ENCODE data around the gene MAFG.

MAFG gene

DNA sequence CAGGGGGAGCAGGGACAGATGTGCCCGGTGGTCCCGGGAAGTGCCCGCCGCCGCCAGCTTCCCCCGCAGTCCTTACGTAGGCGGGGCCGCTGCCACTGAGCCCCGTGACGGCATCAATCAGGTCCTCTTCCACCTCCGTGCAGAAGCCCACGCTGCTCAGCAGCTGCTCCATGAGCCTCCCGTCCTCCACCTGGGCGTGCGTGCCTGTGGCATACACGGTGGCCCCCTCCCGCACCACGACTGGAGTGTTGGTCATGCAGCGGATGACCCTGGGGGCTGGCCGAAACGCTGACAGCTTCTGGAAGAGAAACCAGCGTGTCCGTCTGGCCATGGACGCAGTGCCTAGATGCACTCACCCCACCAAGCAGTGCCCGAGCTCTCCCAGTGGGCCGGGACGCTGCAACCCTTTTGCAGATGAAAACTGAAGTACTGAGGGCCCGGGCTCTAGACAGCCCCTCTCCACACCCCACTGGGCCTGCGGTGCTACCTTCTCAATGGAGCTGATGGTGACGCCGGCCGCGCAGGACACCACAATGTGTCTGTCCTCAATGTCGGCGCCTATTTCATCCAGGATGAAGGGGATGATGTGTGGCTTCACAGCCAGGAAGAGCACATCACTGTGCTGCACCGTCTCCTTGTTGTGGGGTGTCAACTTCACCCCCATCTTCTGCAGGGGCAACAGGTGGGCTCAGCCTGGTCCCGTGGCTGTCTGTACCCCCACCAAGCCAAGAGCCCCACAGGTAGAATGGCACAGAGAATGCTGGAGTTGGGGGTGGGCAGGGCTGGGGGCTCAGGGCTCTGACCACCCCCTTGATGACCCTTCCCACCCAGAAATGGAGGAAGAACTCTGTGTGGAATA, 7.5 kb upstream of the MAFG start:
- CTCF ChIA-PET: interaction anchor here (0.6 to 1.4 kb wide), 4 partner anchors 14 to 25 kb away, joined by 3 read pairs; no protein-coding TSS in a partner anchor
- Histone ChIP-seq H3K4me1 (ENCODE audit: control insufficient read depth, insufficient read depth, low read length) (no peaks in the 10 kb centered on the region; the same call in 1 of the 2 replicates), H3K9me3 (ENCODE audit: control insufficient read depth, insufficient read depth, low read depth, low read length) (no peaks in the 10 kb centered on the region), H3K27ac (ENCODE audit: extremely low read depth, low read depth, low read length) (no peak overlapping the region), H3K4me3 (ENCODE audit: low read depth, low read length) (no peak overlapping the region), H3K36me3 (ENCODE audit: control insufficient read depth in 2 of 2, insufficient read depth in 1 of 2, low read length in 2 of 2) (peaks cover 0 to 13% of the 10 kb centered on the region in 2 experiments; a peak in 1 of 3 replicates)
- TF ChIP-seq ZFHX2 (tag by site-specific recombination; conservative IDR thresholded peaks at IDR 0.05) (peak; percentile 76), SCRT1 (tag by site-specific recombination; IDR thresholded peaks at IDR 0.05; ENCODE audit: borderline replicate concordance) (peak; percentile 80), ZSCAN16 (tag by site-specific recombination; IDR thresholded peaks at IDR 0.05) (no peak), ZNF555 (tag by site-specific recombination; conservative IDR thresholded peaks at IDR 0.05) (no peak), ZNF274 (IDR thresholded peaks at IDR 0.05; ENCODE audit: low read length) (no peak), ZNF274 (tag by site-specific recombination; IDR thresholded peaks at IDR 0.05; ENCODE audit: borderline replicate concordance) (no peak), EGR2 (tag by site-specific recombination; IDR thresholded peaks at IDR 0.05; ENCODE audit: low read depth) (peak; percentile 79), TCF7L2 (IDR thresholded peaks at IDR 0.05; ENCODE audit: borderline replicate concordance, low read depth, low read length) (no peak), ZFP41 (tag by site-specific recombination; IDR thresholded peaks at IDR 0.05; ENCODE audit: borderline replicate concordance) (no peak), ZNF843 (tag by site-specific recombination; IDR thresholded peaks at IDR 0.05) (no peak), SCRT2 (tag by site-specific recombination; IDR thresholded peaks at IDR 0.05) (peak; percentile 92), ZNF184 (tag by site-specific recombination; IDR thresholded peaks at IDR 0.05) (no peak)
- TF ChIP-seq, protein P1, sequence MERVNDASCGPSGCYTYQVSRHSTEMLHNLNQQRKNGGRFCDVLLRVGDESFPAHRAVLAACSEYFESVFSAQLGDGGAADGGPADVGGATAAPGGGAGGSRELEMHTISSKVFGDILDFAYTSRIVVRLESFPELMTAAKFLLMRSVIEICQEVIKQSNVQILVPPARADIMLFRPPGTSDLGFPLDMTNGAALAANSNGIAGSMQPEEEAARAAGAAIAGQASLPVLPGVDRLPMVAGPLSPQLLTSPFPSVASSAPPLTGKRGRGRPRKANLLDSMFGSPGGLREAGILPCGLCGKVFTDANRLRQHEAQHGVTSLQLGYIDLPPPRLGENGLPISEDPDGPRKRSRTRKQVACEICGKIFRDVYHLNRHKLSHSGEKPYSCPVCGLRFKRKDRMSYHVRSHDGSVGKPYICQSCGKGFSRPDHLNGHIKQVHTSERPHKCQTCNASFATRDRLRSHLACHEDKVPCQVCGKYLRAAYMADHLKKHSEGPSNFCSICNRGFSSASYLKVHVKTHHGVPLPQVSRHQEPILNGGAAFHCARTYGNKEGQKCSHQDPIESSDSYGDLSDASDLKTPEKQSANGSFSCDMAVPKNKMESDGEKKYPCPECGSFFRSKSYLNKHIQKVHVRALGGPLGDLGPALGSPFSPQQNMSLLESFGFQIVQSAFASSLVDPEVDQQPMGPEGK (tag by site-specific recombination; IDR thresholded peaks at IDR 0.05): 0 out of 2 replicates have a peak, but pooled peaks have one; percentile 31
- TF ChIP-seq, protein P2, sequence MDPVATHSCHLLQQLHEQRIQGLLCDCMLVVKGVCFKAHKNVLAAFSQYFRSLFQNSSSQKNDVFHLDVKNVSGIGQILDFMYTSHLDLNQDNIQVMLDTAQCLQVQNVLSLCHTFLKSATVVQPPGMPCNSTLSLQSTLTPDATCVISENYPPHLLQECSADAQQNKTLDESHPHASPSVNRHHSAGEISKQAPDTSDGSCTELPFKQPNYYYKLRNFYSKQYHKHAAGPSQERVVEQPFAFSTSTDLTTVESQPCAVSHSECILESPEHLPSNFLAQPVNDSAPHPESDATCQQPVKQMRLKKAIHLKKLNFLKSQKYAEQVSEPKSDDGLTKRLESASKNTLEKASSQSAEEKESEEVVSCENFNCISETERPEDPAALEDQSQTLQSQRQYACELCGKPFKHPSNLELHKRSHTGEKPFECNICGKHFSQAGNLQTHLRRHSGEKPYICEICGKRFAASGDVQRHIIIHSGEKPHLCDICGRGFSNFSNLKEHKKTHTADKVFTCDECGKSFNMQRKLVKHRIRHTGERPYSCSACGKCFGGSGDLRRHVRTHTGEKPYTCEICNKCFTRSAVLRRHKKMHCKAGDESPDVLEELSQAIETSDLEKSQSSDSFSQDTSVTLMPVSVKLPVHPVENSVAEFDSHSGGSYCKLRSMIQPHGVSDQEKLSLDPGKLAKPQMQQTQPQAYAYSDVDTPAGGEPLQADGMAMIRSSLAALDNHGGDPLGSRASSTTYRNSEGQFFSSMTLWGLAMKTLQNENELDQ (tag by site-specific recombination; IDR thresholded peaks at IDR 0.05; ENCODE audit: low read depth): no peak
- TF ChIP-seq, protein P3, sequence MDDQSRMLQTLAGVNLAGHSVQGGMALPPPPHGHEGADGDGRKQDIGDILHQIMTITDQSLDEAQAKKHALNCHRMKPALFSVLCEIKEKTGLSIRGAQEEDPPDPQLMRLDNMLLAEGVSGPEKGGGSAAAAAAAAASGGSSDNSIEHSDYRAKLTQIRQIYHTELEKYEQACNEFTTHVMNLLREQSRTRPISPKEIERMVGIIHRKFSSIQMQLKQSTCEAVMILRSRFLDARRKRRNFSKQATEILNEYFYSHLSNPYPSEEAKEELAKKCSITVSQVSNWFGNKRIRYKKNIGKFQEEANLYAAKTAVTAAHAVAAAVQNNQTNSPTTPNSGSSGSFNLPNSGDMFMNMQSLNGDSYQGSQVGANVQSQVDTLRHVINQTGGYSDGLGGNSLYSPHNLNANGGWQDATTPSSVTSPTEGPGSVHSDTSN (CRISPR knock-in tag; IDR thresholded peaks at IDR 0.05): no peak
- POLR2A ChIA-PET: interaction anchor here (1.0 to 1.8 kb wide), 2 partner anchors 7 to 11 kb away, joined by 3 to 5 read pairs; partner anchors contain the start of gene MAFG

DNA sequence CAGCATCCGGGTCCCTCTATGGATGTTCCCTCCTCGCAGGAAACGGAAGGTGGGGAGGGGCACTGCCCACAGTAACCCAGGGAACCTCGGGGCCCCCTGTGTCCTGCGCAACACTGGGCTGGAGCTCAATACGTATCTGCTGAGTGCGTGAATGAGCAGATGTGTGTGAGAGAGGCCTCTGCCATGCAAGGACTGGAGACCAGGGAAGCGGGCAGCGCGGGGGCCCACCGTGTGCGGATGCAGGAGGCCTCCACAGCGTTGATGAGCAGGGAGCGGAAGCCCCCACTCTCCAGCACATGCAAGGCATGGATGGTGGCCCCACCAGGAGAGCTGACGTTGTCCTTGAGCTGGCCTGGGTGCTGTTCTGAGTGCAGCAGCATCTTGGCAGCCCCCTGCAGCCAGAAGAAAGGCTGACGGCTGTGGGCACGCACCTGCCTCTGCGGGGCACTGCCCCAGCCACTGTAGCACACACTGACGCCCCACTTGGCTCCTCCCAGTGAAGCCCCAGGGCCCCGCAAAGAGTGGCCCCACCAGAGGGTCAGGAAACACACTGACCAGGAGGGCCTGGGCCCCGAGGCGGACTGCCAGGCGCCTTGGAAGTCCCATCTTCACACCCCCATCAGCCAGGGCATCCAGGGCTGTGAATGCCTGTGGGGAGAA, 6.7 kb upstream of the MAFG start:
- Histone ChIP-seq H3K9me3 (ENCODE audit: control insufficient read depth, insufficient read depth, low read depth, low read length) (no peaks in the 10 kb centered on the region), H3K27ac (ENCODE audit: extremely low read depth, low read depth, low read length) (no peak overlapping the region), H3K4me1 (ENCODE audit: control insufficient read depth, insufficient read depth, low read length) (no peaks in the 10 kb centered on the region; the same call in 1 of the 2 replicates), H3K4me3 (ENCODE audit: low read depth, low read length) (no peak overlapping the region), H3K36me3 (ENCODE audit: control insufficient read depth in 2 of 2, insufficient read depth in 1 of 2, low read length in 2 of 2) (peaks cover 0 to 13% of the 10 kb centered on the region in 2 experiments; a peak in 1 of 3 replicates)
- POLR2A ChIA-PET: interaction anchor here (0.9 to 1.8 kb wide), 2 partner anchors 10 kb away, joined by 3 to 5 read pairs; no protein-coding TSS in a partner anchor
- CTCF ChIA-PET: interaction anchor here (0.6 to 1.0 kb wide), 3 partner anchors 18 to 85 kb away, joined by 3 read pairs; no protein-coding TSS in a partner anchor
- TF ChIP-seq, protein P4, sequence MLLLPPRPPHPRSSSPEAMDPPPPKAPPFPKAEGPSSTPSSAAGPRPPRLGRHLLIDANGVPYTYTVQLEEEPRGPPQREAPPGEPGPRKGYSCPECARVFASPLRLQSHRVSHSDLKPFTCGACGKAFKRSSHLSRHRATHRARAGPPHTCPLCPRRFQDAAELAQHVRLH (tag by site-specific recombination; IDR thresholded peaks at IDR 0.05): no peak
- TF ChIP-seq ZBTB8A (tag by site-specific recombination; IDR thresholded peaks at IDR 0.05) (0 out of 2 replicates have a peak, but pooled peaks have one; percentile 21), ZNF514 (tag by site-specific recombination; IDR thresholded peaks at IDR 0.05) (no peak), ZNF175 (tag by site-specific recombination; IDR thresholded peaks at IDR 0.05) (no peak), ZNF423 (tag by site-specific recombination; IDR thresholded peaks at IDR 0.05) (no peak), GLIS2 (tag by site-specific recombination; IDR thresholded peaks at IDR 0.05) (peak; percentile 38; the same call in 1 of the 2 replicates), ZNF157 (tag by site-specific recombination; IDR thresholded peaks at IDR 0.05) (no peak)
- TF ChIP-seq, protein P5, sequence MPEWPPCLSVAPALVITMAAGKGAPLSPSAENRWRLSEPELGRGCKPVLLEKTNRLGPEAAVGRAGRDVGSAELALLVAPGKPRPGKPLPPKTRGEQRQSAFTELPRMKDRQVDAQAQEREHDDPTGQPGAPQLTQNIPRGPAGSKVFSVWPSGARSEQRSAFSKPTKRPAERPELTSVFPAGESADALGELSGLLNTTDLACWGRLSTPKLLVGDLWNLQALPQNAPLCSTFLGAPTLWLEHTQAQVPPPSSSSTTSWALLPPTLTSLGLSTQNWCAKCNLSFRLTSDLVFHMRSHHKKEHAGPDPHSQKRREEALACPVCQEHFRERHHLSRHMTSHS (tag by site-specific recombination; IDR thresholded peaks at IDR 0.05): no peak
- TF ChIP-seq, protein P6, sequence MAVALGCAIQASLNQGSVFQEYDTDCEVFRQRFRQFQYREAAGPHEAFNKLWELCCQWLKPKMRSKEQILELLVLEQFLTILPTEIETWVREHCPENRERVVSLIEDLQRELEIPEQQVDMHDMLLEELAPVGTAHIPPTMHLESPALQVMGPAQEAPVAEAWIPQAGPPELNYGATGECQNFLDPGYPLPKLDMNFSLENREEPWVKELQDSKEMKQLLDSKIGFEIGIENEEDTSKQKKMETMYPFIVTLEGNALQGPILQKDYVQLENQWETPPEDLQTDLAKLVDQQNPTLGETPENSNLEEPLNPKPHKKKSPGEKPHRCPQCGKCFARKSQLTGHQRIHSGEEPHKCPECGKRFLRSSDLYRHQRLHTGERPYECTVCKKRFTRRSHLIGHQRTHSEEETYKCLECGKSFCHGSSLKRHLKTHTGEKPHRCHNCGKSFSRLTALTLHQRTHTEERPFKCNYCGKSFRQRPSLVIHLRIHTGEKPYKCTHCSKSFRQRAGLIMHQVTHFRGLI (tag by site-specific recombination; IDR thresholded peaks at IDR 0.05): no peak
